Colonic mucosa (tissue), 4 donors: ENCODE measurements around the gene DISP3. TPM values are rescaled to one million over a fixed set of nuclear protein-coding genes. Genes with fewer than 3 reads are reported as not detected.

Experiments
- DNase-seq: peaks from one replicate; pipeline ENCODE4 v3.0.0-alpha.2; 2020
- H3K27ac ChIP-seq: fragments of 200-600 bp; one replicate; pipeline ENCODE4 v1.8.0; 2021
- H3K27me3 ChIP-seq: fragments of 200-600 bp; one replicate; pipeline ENCODE4 v1.8.0; 2021
- H3K36me3 ChIP-seq: fragments of 200-600 bp; one replicate; pipeline ENCODE4 v1.8.0; 2021
- H3K4me1 ChIP-seq: fragments of 200-600 bp; one replicate; pipeline ENCODE4 v1.8.0; 2021; ENCODE audit warnings: mild to moderate bottlenecking
- H3K4me3 ChIP-seq: fragments of 200-600 bp; one replicate; pipeline ENCODE4 v1.8.0; 2021
- H3K9ac ChIP-seq, 2 donors: one replicate each; pipeline ENCODE4 v1.7.0; 2013; ENCODE audit warnings: control low read depth in 2 of 2, low read depth in 2 of 2, low read length in 2 of 2
- H3K9me3 ChIP-seq: fragments of 200-600 bp; one replicate; pipeline ENCODE4 v1.8.0; 2021
- intact Hi-C: fragments of 100-400 bp; cut with DNase I; formaldehyde crosslinking; loops from one replicate; pipeline ENCODE4 v1.14.1; 2022
- total RNA-seq, 2 donors: library from RNA; stranded (reverse); fragmentation: NEBNext Ultra II Directional in 1 of 2; extraction: Animal tissue kit (Norgen Biotek cat#: 25700) in 1 of 2; gene quantifications; one replicate each; pipeline ENCODE4 v1.2.1, GENCODE V29; 2021
- TF ChIP-seq, protein P1 (sequence below): fragments of 200-600 bp; IDR thresholded peaks from one replicate; pipeline ENCODE4 v1.8.0; 2022; ENCODE audit warnings: antibody characterized with exemption, mild to moderate bottlenecking
- donor health status: healthy.
- donor health status: DM: no; HTN: no; CAD: no.
- donor health status: DM: no; HTN: no; CAD: no.

The DISP3 gene
- total RNA-seq, 2 donors from 2014 or later: 0.10 to 0.13 TPM

DNA sequence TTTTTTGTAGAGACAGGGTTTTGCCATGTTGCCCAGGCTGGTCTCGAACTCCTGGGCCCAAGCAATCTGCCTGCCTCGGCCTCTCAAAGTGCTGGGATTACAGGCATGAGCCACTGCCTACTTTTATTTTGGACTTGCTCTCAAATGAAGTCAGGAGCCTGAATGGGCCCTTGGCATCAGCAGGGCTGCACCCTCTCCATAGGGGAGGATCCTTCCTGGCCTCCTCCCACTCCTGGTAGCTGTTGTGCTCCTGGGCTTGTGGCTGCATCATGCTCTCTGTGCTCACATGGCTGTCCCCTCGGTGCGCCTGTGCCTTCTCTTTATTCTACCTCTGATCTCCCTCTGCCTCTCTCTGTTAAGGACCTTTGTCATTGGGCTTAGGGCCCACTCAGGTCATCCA lies 46.4 kb upstream of the DISP3 start:
- DNase-seq: no peak
- no peaks in the 10 kb centered on the region for H3K9me3 ChIP-seq
- no peak overlapping the region for H3K9ac ChIP-seq
- no peaks in the 10 kb centered on the region for H3K27me3 ChIP-seq
- H3K4me3 ChIP-seq: no peak overlapping the region
- no peak overlapping the region for H3K27ac ChIP-seq
- intact Hi-C loops: no loop called here
- TF ChIP-seq, protein P1, sequence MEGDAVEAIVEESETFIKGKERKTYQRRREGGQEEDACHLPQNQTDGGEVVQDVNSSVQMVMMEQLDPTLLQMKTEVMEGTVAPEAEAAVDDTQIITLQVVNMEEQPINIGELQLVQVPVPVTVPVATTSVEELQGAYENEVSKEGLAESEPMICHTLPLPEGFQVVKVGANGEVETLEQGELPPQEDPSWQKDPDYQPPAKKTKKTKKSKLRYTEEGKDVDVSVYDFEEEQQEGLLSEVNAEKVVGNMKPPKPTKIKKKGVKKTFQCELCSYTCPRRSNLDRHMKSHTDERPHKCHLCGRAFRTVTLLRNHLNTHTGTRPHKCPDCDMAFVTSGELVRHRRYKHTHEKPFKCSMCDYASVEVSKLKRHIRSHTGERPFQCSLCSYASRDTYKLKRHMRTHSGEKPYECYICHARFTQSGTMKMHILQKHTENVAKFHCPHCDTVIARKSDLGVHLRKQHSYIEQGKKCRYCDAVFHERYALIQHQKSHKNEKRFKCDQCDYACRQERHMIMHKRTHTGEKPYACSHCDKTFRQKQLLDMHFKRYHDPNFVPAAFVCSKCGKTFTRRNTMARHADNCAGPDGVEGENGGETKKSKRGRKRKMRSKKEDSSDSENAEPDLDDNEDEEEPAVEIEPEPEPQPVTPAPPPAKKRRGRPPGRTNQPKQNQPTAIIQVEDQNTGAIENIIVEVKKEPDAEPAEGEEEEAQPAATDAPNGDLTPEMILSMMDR: no peak
- H3K4me1 ChIP-seq: no peaks in the 10 kb centered on the region
- H3K36me3 ChIP-seq: no peaks in the 10 kb centered on the region

DNA sequence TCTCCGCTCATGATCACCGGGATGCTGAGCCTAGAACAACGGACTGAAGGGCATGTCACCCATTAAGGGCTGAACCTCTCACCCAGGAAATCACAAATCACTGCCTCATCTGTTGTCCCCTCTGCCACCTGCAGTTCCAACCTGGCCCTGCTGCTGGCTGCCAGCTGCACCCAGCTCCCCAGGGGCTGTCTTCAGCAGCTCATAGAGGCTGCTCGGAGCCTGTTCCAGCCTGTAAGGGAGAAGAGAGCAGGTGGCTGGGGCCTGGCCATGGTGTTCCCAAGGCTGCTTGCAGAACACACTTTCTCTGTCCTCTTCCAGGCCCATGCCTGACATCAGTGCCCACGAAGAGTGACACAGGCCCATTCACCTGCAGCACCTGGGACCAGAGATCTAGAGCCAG lies 44.5 kb upstream of the DISP3 start:
- Histone ChIP-seq H3K9ac (no peak overlapping the region), H3K27me3 (no peaks in the 10 kb centered on the region), H3K27ac (no peak overlapping the region), H3K4me1 (no peaks in the 10 kb centered on the region), H3K36me3 (no peaks in the 10 kb centered on the region), H3K4me3 (no peak overlapping the region), H3K9me3 (no peaks in the 10 kb centered on the region)
- no peak for DNase-seq
- TF ChIP-seq, protein P1: no peak
- intact Hi-C loops: no loop called here

DNA sequence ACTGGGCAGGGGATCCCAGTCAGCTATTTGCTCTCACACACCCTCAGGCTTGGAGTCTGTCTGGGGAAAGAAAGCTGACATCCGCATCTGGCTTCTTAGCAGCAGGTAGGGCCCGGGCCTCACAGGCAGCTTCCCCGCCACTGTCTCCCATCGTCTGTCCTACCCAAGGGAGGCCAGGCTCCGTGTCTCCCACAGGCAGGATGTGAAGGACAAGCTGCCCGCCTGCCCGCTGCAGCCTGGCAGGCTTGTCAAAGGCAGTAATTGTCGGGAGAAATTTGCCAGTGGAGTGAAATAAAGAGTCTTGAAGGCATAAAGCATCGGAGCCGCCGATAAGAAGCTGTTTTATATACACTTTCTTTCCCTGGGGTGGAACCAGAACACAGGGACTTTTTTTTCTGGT lies 44.0 kb upstream of the DISP3 start:
- no peak overlapping the region for H3K9ac ChIP-seq
- no peaks in the 10 kb centered on the region for H3K27me3 ChIP-seq
- no peaks in the 10 kb centered on the region for H3K9me3 ChIP-seq
- no peak overlapping the region for H3K4me3 ChIP-seq
- intact Hi-C loops: no loop called here
- H3K27ac ChIP-seq: no peak overlapping the region
- no peaks in the 10 kb centered on the region for H3K4me1 ChIP-seq
- no peaks in the 10 kb centered on the region for H3K36me3 ChIP-seq
- TF ChIP-seq, protein P1: no peak
- DNase-seq: no peak

DNA sequence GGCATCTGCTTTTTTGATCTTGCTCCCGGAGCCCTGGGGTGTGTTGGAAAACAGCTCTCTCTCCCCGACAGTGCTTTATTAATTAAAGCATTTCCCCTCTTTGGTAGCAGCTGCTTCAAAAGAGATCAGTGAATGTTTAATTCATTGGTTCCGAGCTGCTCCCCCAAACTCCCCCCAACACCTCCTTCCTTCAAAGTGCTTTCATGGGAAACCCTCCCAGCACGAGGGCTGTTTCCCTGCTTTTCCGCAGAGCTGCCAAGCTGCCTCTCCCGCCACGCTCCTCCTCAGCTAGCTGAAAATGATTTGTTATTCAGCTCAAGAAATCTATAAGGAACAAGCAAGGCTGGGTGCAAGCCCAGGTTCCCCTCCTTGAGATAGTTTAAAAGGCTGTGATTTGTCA lies 40.0 kb upstream of the DISP3 start:
- TF ChIP-seq, protein P1: no peak
- no peak for DNase-seq
- H3K9me3 ChIP-seq: no peaks in the 10 kb centered on the region
- H3K27ac ChIP-seq: no peak overlapping the region
- no peaks in the 10 kb centered on the region for H3K36me3 ChIP-seq
- H3K4me3 ChIP-seq: no peak overlapping the region
- H3K9ac ChIP-seq: no peak overlapping the region
- no peaks in the 10 kb centered on the region for H3K4me1 ChIP-seq
- intact Hi-C loops: no loop called here
- H3K27me3 ChIP-seq: no peaks in the 10 kb centered on the region

DNA sequence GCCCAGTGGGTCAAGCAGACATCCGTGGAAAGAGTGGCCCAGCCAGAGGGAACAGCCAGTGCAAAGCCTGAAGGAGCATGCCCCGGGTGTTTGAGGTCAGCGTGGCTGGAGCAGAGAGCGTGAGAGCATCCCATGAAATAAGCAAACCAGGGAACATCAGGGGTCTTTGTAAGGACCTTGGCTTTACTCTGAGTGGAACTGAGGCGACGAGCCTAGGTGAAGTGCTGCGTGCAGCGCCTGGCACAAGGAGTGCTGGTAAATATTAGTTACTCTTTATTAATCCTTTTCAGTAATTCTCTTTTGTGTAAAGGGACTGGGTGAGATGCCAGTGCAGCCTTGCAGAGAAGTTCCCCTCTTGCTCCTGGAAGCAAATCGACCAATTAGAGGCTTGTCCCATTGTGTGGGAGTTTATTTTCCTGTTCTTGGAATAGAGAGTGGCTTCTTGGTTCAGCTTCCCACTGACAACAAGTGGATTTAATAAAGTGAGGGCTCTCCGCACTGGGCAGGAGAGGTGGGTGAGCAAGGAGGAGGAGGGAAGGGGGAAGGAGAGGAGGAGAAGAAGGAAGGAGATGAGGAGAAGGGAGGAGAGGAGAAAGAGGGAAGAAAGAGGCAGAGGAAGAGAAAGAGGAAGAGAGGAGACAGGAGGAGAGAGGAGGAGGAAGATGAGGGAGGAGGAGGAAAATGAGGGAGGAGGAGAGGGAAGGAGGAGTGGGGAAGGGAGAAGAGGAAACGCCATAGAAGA lies 37.6 kb upstream of the DISP3 start:
- Histone ChIP-seq H3K27me3 (no peaks in the 10 kb centered on the region), H3K4me1 (no peaks in the 10 kb centered on the region), H3K9ac (no peak overlapping the region), H3K9me3 (no peaks in the 10 kb centered on the region), H3K36me3 (no peaks in the 10 kb centered on the region), H3K27ac (no peak overlapping the region), H3K4me3 (no peak overlapping the region)
- no peak for DNase-seq
- intact Hi-C loops: no loop called here
- TF ChIP-seq, protein P1: no peak
